WERI-Rb-1 (cell line): ENCODE measurements around the gene DGCR6L.
"Not testable (repeated sequence)": the region's sequence is repeated elsewhere in the genome, so short reads cannot be mapped to it uniquely, and the experiment has no call there.

Experiments
- DNase-seq: peaks from one replicate; pipeline ENCODE4 v3.0.0-alpha.2; 2020
- H3K27ac ChIP-seq: fragments of 250-450 bp; sonication (Bioruptor Pico); 2 replicates; pipeline ENCODE4 v1.5.1; 2020; ENCODE audit warnings: mild to moderate bottlenecking, moderate library complexity
- H3K27me3 ChIP-seq: fragments of 250-450 bp; sonication (Bioruptor Pico); 2 replicates; pipeline ENCODE4 v1.5.1; 2021; ENCODE audit warnings: mild to moderate bottlenecking, low read depth, moderate library complexity; ENCODE audit not compliant: insufficient read depth, severe bottlenecking
- H3K36me3 ChIP-seq: fragments of 250-450 bp; sonication (Bioruptor Pico); 2 replicates; pipeline ENCODE4 v1.5.1; 2020; ENCODE audit warnings: mild to moderate bottlenecking, moderate library complexity
- H3K4me3 ChIP-seq: 2 replicates; pipeline ENCODE4 v1.5.1; 2011; ENCODE audit warnings: low read depth, mild to moderate bottlenecking, control low read depth, low read length
- H3K9me3 ChIP-seq: fragments of 250-450 bp; sonication (Bioruptor Pico); 2 replicates; pipeline ENCODE4 v1.5.1; 2021; ENCODE audit warnings: mild to moderate bottlenecking, moderate library complexity; ENCODE audit not compliant: severe bottlenecking
- CTCF ChIP-seq: IDR thresholded peaks from 2 replicates; pipeline ENCODE4 v1.5.1; 2011; ENCODE audit warnings: low read depth, mild to moderate bottlenecking, control low read depth, inconsistent platforms, low read length

The DGCR6L gene

GRCh38 chr22:20268279-20269012 lies 51.4 kb downstream of the DGCR6L start, which contains the start of gene RTN4R:
RTN4R (minus strand) TSS chr22:20268318; CDS start chr22:20268092, 226 bp downstream.
- TF ChIP-seq CTCF, result peak; percentile 64
- H3K9me3 ChIP-seq, result no peaks in the 10 kb centered on the region
- H3K27me3 ChIP-seq, result no peaks in the 10 kb centered on the region
- H3K4me3 ChIP-seq, result peak within 1 kb of the TSS; percentile 60
- H3K36me3 ChIP-seq, result no peaks in the 10 kb centered on the region
- DNase-seq, result peak; percentile 65
- peak within 1 kb of the TSS; percentile 80 for H3K27ac ChIP-seq

DNA sequence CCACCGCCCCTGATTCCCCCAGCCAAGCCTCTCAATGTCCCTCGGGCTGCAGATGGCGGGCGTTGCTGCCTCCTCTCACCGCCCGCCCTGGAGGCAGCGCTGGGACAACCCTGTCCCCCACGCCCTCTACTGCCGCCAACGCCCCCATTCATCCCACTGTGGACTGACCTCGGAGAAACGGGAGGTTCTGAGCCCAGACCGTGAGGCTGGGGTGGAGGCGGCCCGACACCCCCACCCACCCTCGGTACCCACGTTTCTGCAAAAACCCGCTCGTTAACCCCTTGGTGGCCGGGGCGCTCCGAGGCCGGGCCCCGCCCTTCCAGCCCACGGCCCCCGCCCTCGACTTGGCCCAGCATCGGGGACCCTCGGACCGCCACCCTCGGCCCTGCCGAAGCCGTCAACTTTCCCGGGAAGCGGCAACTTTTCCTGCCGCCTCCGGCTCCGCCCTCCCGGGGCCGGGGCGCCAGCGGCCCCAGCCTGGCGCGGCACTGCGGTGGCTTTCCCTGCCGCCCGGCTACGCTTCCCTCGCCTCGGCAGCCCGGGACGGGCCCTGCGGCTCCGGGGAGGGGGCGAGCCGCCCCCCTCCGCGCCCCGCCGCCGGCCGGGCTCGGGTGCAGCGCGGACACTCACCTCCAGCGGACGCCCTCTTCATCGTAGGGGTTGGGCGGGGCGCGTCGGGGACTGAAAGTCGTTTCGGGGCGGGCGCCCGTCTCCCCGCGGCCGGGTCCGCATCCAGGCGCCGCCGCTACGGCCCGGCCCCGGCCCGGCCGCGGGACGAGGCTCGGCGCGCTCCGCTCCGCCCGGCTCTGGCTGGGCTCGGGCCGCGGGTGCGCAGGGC lies 52.2 kb downstream of the DGCR6L start:
- TF ChIP-seq CTCF, result no peak
- H3K27me3 ChIP-seq, result no peaks in the 10 kb centered on the region
- peak overlapping the region; percentile 60 for H3K4me3 ChIP-seq
- H3K27ac ChIP-seq, result peak overlapping the region; percentile 73
- no peaks in the 10 kb centered on the region for H3K9me3 ChIP-seq
- no peaks in the 10 kb centered on the region for H3K36me3 ChIP-seq
- DNase-seq, result no peak

DNA sequence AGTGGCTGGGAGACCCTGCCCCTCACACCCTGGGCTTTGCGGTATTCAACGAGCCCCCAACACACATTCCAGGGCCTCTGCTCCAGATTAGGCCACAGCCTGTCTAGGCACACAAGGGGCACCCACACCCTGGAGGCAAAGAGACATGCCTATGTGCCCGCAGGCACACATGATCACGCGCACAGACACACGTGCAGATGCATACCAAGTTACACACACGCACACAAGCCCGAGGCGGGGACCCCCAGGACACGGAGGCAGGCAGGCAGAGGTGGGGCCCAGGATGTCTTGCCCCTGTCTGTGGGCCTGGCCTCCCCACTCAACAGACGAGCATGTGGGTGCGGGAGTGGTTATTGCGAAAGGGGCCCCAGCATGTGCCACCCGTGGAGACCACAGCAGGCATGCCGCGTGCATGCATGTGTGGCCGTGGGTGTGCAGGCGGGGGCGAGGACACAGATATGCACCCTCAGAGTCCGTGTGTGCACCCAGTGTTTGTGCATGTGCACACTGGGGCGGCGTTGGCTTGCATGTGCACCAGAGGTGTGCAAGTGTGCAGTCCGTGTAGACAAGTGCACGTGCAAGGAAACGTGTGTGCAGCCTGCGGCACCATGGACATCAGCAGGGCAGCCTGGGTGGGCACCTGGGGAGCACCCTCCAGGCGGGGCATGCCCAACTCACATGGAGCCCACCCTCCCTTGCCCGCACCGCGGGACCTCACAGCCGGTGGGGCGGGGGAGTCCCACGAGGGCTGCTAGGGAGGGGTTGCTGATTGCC lies 53.0 kb downstream of the DGCR6L start:
- H3K27me3 ChIP-seq, DNase-seq, H3K36me3 ChIP-seq, H3K27ac ChIP-seq, H3K9me3 ChIP-seq: not testable (repeated sequence)
- peak overlapping the region; percentile 60 for H3K4me3 ChIP-seq

DNA sequence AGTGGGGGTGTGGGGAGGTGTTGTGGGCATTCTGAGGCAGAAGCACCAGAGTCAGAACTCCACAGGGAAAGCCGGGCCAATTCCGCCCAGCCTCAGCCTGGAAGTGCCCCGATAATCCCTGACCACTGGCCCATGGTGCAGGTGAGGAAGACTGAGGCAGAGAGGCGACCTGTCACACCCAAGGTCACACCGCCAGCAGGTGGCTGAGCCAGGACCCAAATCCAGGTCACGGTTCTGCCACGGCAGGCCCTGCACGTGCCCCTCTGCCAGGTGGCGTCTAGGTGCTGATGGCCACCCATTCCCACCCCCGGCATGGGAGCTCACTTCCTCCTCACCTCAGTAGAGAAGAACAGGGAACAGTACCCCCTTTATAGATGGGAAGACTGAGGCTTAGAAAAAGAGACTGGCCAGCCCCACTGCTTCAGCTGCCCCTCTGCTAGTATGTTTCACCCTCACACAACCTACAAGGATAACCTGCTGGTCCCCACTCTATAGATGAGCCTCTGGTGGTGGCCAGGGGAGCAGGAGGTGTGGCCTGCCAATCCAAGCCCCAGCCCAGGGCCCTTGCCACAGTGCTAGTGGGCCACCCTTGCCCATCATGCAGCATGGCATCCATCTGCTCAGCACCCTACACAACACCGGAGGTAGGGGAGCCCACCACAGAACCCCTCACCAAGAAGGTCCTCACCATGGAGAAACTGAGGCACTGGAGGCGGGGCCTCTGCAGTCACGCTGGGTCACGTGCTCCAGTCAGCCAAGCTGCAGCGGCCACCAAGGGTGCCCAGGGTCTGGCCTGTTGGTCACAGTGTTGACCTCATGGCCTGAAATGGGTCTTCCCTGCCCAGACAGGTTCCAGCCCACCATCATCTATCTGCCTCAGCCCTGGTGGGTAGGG lies 53.8 kb downstream of the DGCR6L start:
- H3K9me3 ChIP-seq, DNase-seq, H3K27ac ChIP-seq: not testable (repeated sequence)

DNA sequence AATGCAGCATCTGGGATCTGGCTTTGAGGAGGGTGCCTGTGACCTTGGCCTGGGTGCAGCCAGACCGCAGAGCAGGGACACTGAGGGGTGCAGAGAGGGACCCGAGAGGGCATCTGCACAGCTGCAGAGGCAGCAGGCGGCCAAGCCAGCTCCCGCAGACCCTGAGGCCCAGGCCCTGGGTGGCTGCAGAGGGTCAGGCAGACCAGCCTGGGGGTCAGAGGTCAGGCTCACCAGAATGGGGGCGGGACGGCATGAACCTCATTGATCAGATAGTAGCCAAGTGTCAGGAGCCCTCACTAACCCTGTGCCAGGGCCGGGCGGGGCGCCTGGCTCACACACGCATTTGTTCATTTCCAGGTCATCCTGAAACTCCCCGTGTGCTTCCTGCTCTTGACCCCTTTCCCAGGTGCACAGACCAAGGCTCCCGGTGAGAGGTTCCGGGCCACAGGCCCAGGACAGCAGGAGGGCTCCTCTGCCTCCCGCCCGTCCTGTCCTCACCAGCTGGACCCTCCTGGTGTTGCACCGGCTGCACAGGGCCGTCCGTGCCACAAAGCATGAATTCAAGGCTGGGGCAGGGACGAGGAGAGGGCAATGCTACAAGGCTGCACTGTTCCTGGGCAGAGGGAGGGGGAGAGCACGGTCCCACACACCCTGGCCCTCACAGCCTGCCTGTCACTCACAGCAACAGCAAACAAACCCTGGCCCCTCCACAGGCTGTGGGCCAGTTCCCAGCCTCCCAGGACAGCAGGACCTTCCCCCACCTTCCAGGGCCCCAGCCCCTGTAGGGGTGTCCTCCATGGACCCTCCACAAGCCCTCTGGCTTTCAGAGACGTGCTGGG lies 55.0 kb downstream of the DGCR6L start:
- DNase-seq, result no peak
- no peak overlapping the region for H3K27ac ChIP-seq

More for the DNA sequence above, 53.8 kb downstream of the DGCR6L start:
- H3K27me3 ChIP-seq, H3K36me3 ChIP-seq, H3K4me3 ChIP-seq: not testable (repeated sequence)

More for the DNA sequence above, 55.0 kb downstream of the DGCR6L start:
- Histone ChIP-seq H3K9me3 (no peaks in the 10 kb centered on the region), H3K36me3 (no peaks in the 10 kb centered on the region), H3K4me3 (no peak overlapping the region), H3K27me3 (no peaks in the 10 kb centered on the region)
- no peak for TF ChIP-seq CTCF
